ENCODE measurements around the gene SAPCD2. TPM values are rescaled to one million over a fixed set of nuclear protein-coding genes. Genes with fewer than 3 reads are reported as not detected.

Gene SAPCD2
- total and polyA plus RNA-seq, 2 of the 8 experiments (the other 6 are each of a cell fraction or from before 2014, with no cell fraction given): 12.7 to 32.1 TPM

DNA sequence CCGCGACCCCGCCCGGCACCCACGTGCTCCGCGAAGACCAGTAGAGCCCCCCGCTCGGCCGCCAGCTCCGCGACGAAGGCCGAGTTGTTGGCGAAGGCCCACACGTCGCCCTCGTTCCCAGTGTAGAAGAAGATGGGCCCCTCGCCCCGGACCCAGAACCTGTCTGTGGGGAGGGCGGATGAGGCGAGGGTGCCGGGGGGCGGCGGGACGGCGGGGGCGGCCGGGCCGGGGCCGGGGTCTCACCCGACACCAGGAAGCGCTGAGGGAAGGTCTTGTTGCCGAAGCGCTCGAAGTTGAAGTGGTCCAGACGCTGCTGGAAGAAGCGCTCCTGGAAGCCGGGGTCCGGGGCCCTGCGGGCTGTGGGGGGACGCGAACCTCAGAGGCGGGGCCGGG is 43.9 kb upstream of the SAPCD2 start (continued):
- TF ChIP-seq, protein P1, sequence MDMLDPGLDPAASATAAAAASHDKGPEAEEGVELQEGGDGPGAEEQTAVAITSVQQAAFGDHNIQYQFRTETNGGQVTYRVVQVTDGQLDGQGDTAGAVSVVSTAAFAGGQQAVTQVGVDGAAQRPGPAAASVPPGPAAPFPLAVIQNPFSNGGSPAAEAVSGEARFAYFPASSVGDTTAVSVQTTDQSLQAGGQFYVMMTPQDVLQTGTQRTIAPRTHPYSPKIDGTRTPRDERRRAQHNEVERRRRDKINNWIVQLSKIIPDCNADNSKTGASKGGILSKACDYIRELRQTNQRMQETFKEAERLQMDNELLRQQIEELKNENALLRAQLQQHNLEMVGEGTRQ (IDR thresholded peaks at IDR 0.05; ENCODE audit: low read length): no peak
- no peak for TF ChIP-seq CEBPB (IDR thresholded peaks at IDR 0.05; ENCODE audit: low read depth, low read length)
- TF ChIP-seq POLR2A (IDR thresholded peaks at IDR 0.05; ENCODE audit: control extremely low read depth in 1 of 2, low read depth in 2 of 2, low read length in 2 of 2): no peak
- TF ChIP-seq JUN (IDR thresholded peaks at IDR 0.05; ENCODE audit: low read depth, low read length): no peak
- TF ChIP-seq ASH2L (IDR thresholded peaks at IDR 0.05; ENCODE audit: low read length): no peak
- TF ChIP-seq, protein P2, sequence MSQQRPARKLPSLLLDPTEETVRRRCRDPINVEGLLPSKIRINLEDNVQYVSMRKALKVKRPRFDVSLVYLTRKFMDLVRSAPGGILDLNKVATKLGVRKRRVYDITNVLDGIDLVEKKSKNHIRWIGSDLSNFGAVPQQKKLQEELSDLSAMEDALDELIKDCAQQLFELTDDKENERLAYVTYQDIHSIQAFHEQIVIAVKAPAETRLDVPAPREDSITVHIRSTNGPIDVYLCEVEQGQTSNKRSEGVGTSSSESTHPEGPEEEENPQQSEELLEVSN (IDR thresholded peaks at IDR 0.05): no peak
